Body of pancreas (tissue), 4 donors: ENCODE data around the gene PFDN6.

Experiments
- CTCF ChIP-seq, 7 experiments: fragments of 450-650 bp in 4 of 7; fragments of 200-600 bp in 3 of 7; sonication (generic) in 3 of 7; IDR thresholded peaks; one replicate each; pipeline ENCODE4 v1.5.1; 2016 to 2019; ENCODE audit warnings: antibody characterized with exemption in 7 of 7
- POLR2A ChIP-seq, 3 donors: fragments of 450-650 bp; IDR thresholded peaks; one replicate each; pipeline ENCODE4 v1.6.1; 2016; ENCODE audit warnings: antibody characterized with exemption in 3 of 3, mild to moderate bottlenecking in 2 of 3

GRCh38 chr6:33243476-33243875 is 45.9 kb upstream of the PFDN6 start:
- no peak for TF ChIP-seq CTCF (IDR thresholded peaks at IDR 0.05)
- no peak for TF ChIP-seq POLR2A (IDR thresholded peaks at IDR 0.05)
